ENCODE data around the gene INPP4A.
A peak's percentile ranks its signal among the peaks of the same experiment; 100 is the strongest.

DNA sequence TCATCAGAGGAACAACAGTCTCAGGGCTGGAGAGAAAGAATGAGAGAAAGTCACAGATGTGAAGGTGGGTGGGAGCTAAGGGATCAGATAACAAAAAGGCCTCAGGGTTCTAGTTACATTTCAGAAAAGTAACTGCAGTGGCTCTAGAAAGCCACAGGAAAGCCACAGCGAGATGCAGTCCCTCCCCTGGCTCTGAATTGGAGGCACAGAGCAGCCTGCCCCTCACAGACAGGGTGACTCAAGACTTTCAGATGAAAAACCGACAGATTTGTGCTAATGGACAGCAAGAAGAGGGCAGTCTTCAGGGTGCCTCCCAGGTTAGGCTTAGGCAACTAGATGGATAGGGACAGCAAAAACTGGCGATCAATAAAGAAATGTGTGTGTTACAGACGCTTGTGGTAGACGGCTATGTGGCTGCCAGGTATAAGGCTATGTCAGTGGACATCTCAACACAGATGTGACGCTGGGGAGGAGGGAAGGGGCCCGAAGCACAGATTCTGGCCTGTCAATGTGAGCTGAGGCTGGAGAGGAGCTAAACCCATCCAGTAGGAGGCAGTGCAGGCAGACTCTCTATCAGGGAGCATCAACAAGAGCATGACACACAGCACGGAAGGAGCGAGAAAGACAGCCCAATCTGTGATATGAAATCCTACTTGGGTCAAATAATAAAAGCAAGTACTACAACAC lies 189.9 kb downstream of the INPP4A start:
- TF ChIP-seq EZH2 (IDR thresholded peaks at IDR 0.05; ENCODE audit: borderline replicate concordance, control insufficient read depth, low read depth, low read length) = no peak
- no peak for TF ChIP-seq NRF1 (conservative IDR thresholded peaks at IDR 0.05; ENCODE audit: low read depth, low read length)
- TF ChIP-seq SREBF2 (IDR thresholded peaks at IDR 0.05; ENCODE audit: low read length) = no peak
- TF ChIP-seq, protein P1, sequence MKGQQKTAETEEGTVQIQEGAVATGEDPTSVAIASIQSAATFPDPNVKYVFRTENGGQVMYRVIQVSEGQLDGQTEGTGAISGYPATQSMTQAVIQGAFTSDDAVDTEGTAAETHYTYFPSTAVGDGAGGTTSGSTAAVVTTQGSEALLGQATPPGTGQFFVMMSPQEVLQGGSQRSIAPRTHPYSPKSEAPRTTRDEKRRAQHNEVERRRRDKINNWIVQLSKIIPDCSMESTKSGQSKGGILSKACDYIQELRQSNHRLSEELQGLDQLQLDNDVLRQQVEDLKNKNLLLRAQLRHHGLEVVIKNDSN (IDR thresholded peaks at IDR 0.05; ENCODE audit: borderline replicate concordance, extremely low read length, insufficient read depth, low read depth, low read length) = no peak
- 0 out of 2 replicates have a peak, but pooled peaks have one; percentile 4 for TF ChIP-seq SMC3 (IDR thresholded peaks at IDR 0.05; ENCODE audit: borderline replicate concordance, low read length)
- TF ChIP-seq BACH1 (IDR thresholded peaks at IDR 0.05; ENCODE audit: borderline replicate concordance) = no peak
- TF ChIP-seq, protein P2, sequence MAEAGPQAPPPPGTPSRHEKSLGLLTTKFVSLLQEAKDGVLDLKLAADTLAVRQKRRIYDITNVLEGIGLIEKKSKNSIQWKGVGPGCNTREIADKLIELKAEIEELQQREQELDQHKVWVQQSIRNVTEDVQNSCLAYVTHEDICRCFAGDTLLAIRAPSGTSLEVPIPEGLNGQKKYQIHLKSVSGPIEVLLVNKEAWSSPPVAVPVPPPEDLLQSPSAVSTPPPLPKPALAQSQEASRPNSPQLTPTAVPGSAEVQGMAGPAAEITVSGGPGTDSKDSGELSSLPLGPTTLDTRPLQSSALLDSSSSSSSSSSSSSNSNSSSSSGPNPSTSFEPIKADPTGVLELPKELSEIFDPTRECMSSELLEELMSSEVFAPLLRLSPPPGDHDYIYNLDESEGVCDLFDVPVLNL (IDR thresholded peaks at IDR 0.05; ENCODE audit: low read depth, low read length) = no peak
- no peak for TF ChIP-seq MYC (IDR thresholded peaks at IDR 0.05; ENCODE audit: insufficient read depth, insufficient read length, insufficient replicate concordance, low read length, severe bottlenecking)
- TF ChIP-seq NBN (IDR thresholded peaks at IDR 0.05) = no peak
- TF ChIP-seq, protein P3, sequence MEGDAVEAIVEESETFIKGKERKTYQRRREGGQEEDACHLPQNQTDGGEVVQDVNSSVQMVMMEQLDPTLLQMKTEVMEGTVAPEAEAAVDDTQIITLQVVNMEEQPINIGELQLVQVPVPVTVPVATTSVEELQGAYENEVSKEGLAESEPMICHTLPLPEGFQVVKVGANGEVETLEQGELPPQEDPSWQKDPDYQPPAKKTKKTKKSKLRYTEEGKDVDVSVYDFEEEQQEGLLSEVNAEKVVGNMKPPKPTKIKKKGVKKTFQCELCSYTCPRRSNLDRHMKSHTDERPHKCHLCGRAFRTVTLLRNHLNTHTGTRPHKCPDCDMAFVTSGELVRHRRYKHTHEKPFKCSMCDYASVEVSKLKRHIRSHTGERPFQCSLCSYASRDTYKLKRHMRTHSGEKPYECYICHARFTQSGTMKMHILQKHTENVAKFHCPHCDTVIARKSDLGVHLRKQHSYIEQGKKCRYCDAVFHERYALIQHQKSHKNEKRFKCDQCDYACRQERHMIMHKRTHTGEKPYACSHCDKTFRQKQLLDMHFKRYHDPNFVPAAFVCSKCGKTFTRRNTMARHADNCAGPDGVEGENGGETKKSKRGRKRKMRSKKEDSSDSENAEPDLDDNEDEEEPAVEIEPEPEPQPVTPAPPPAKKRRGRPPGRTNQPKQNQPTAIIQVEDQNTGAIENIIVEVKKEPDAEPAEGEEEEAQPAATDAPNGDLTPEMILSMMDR (IDR thresholded peaks at IDR 0.05 in 2 of 3, conservative IDR thresholded peaks at IDR 0.05 in 1 of 3; ENCODE audit: control insufficient read depth in 2 of 3, extremely low read depth in 1 of 3, insufficient read depth in 1 of 3, low read depth in 3 of 3, low read length in 3 of 3) = peak; percentile 15 to 41 (median 31); a peak in 3 of 6 replicates
- TF ChIP-seq, protein P4, sequence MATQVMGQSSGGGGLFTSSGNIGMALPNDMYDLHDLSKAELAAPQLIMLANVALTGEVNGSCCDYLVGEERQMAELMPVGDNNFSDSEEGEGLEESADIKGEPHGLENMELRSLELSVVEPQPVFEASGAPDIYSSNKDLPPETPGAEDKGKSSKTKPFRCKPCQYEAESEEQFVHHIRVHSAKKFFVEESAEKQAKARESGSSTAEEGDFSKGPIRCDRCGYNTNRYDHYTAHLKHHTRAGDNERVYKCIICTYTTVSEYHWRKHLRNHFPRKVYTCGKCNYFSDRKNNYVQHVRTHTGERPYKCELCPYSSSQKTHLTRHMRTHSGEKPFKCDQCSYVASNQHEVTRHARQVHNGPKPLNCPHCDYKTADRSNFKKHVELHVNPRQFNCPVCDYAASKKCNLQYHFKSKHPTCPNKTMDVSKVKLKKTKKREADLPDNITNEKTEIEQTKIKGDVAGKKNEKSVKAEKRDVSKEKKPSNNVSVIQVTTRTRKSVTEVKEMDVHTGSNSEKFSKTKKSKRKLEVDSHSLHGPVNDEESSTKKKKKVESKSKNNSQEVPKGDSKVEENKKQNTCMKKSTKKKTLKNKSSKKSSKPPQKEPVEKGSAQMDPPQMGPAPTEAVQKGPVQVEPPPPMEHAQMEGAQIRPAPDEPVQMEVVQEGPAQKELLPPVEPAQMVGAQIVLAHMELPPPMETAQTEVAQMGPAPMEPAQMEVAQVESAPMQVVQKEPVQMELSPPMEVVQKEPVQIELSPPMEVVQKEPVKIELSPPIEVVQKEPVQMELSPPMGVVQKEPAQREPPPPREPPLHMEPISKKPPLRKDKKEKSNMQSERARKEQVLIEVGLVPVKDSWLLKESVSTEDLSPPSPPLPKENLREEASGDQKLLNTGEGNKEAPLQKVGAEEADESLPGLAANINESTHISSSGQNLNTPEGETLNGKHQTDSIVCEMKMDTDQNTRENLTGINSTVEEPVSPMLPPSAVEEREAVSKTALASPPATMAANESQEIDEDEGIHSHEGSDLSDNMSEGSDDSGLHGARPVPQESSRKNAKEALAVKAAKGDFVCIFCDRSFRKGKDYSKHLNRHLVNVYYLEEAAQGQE (IDR thresholded peaks at IDR 0.05; ENCODE audit: low read depth, low read length) = no peak

All from GM12878 (cell line).